ENCODE results near the gene PPP3R1. TPM values are rescaled to one million over a fixed set of nuclear protein-coding genes. Genes with fewer than 3 reads are reported as not detected.

Gene PPP3R1
- total and polyA plus RNA-seq, 2 of the 8 experiments (the other 6 are each of a cell fraction or from before 2014, with no cell fraction given): 9.3 to 85.1 TPM

DNA sequence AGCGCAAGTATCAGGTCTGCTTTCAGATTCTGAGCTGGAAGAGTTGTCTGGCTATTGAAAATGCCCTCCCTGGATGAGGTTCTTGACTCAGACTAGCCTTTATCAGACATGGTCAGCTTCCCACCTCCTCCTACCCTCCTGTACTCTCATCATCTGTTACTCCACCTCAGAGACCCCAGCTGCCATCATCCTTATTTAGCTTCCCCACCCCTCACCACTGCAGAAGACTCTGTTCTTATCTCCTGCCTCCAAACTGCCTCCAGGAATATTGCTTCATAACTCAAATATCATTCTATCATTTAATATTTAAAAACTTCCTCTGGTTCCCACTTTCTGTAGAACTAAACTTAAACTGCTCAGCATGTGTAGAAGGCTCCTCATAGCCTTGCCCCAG, 31.1 kb upstream of the PPP3R1 start:
- POLR2A ChIA-PET (ENCODE audit: partially characterized antibody): no interaction called here
- FAIRE-seq: no peak
- CTCF ChIA-PET (ENCODE audit: partially characterized antibody): interaction anchor here (0.7 to 8.4 kb wide), 20 partner anchors 9 to 1225 kb away, joined by 3 to 108 read pairs (median 4); no protein-coding TSS in a partner anchor

More for the DNA sequence above, 31.1 kb upstream of the PPP3R1 start:
- Histone ChIP-seq H3K9ac (replicated peaks in 1 of 4; ENCODE audit: extremely low read depth in 1 of 4, low read depth in 3 of 4, low read length in 3 of 4) (no peak overlapping the region), H4K91ac (replicated peaks; ENCODE audit: insufficient read length, low read length) (no peak overlapping the region), H2BK20ac (ENCODE audit: low read length) (no peak overlapping the region), H2AFZ (ENCODE audit: low read length) (no peak overlapping the region), H3K23ac (ENCODE audit: insufficient read length) (no peak overlapping the region), H3K9me3 (ENCODE audit: insufficient read depth in 2 of 2, low read depth in 1 of 2, low read length in 1 of 2) (no peaks in the 10 kb centered on the region), H3K79me2 (ENCODE audit: control insufficient read depth in 1 of 2, insufficient read depth in 2 of 2, low read length in 2 of 2) (no peaks in the 10 kb centered on the region), H3K4me1 (replicated peaks in 1 of 4; ENCODE audit: control insufficient read depth in 3 of 4, insufficient read depth in 4 of 4, low read length in 3 of 4) (no peaks in the 10 kb centered on the region), H3K23me2 (ENCODE audit: low read depth, low read length) (no peaks in the 10 kb centered on the region), H4K8ac (ENCODE audit: extremely low read depth, insufficient read depth, low read length) (no peak overlapping the region), H4K20me1 (replicated peaks in 1 of 2; ENCODE audit: control insufficient read depth in 1 of 2, insufficient read depth in 2 of 2, low read length in 2 of 2) (no peaks in the 10 kb centered on the region), H2AK5ac (ENCODE audit: low read depth, low read length) (no peak overlapping the region), H3K14ac (ENCODE audit: insufficient read length) (no peak overlapping the region), H2BK5ac (ENCODE audit: low read depth, low read length) (no peak overlapping the region), H3K36me3 (ENCODE audit: control insufficient read depth in 2 of 4, insufficient read depth in 4 of 4, low read length in 3 of 4) (no peaks in the 10 kb centered on the region), H2BK15ac (ENCODE audit: low read length) (no peak overlapping the region), H3K27me3 (replicated peaks in 1 of 4; ENCODE audit: control insufficient read depth in 3 of 4, extremely low read depth in 1 of 4, insufficient read depth in 3 of 4, low read length in 3 of 4) (no peaks in the 10 kb centered on the region), H3K56ac (replicated peaks; ENCODE audit: insufficient read length, low read depth, low read length) (no peak overlapping the region), H2BK120ac (replicated peaks; ENCODE audit: low read depth, low read length) (no peak overlapping the region), H3K4ac (replicated peaks; ENCODE audit: insufficient read length, low read depth, low read length) (no peak overlapping the region), H3K79me1 (ENCODE audit: low read depth, low read length) (no peaks in the 10 kb centered on the region), H3K4me2 (ENCODE audit: insufficient read depth in 1 of 2, low read depth in 2 of 2, low read length in 2 of 2) (no peak overlapping the region), H3K4me3 (ENCODE audit: extremely low read depth in 1 of 4, insufficient read depth in 2 of 4, low read depth in 3 of 4, low read length in 4 of 4) (no peak overlapping the region), H3K27ac (ENCODE audit: low read depth, low read length) (no peak overlapping the region), H3K18ac (ENCODE audit: extremely low read depth, low read length) (no peak overlapping the region), H2BK12ac (ENCODE audit: low read depth, low read length) (no peak overlapping the region), H4K5ac (ENCODE audit: insufficient read length, low read depth, low read length) (no peak overlapping the region)
- 81% methylated on average over 1 of the region's 1 CpG; no CpG with 5 or more reads in 1 of the 2 experiments for WGBS, 2 experiments (ENCODE audit: extremely low coverage in 1 of 2, insufficient coverage in 1 of 2, insufficient read length in 1 of 2, insufficient replicate concordance in 2 of 2, low coverage in 1 of 2, low lambda C conversion rate in 2 of 2, missing lambda C conversion rate in 1 of 2)
- DNase-seq (ENCODE audit: low read depth in 1 of 2, low spot score in 2 of 2): no peak
- TF ChIP-seq BACH1 (IDR thresholded peaks at IDR 0.05; ENCODE audit: low read length) (no peak), RBBP5 (IDR thresholded peaks at IDR 0.05; ENCODE audit: borderline replicate concordance, low read depth, low read length) (no peak), EZH2 (IDR thresholded peaks at IDR 0.05; ENCODE audit: low read depth, low read length, severe bottlenecking) (no peak), CEBPB (IDR thresholded peaks at IDR 0.05; ENCODE audit: low read depth, low read length) (no peak), HDAC6 (IDR thresholded peaks at IDR 0.05; ENCODE audit: low read depth, low read length) (no peak), TCF12 (IDR thresholded peaks at IDR 0.05; ENCODE audit: low read depth, low read length) (no peak), KDM1A (IDR thresholded peaks at IDR 0.05; ENCODE audit: borderline replicate concordance, low read length) (no peak), GTF2F1 (IDR thresholded peaks at IDR 0.05; ENCODE audit: borderline replicate concordance, low read depth, low read length) (no peak)

All from H1 (cell line).